GM12864 (cell line): ENCODE data around the gene KCNK16.
"Not testable (repeated sequence)": the region's sequence is repeated elsewhere in the genome, so short reads cannot be mapped to it uniquely, and the experiment has no call there.

Source experiments
- DNase-seq: peaks from one replicate; pipeline ENCODE4 v3.0.0-alpha.2; 2011; ENCODE audit warnings: low read depth
- H3K4me3 ChIP-seq: 2 replicates; pipeline ENCODE4 v1.5.1; 2011; ENCODE audit warnings: mild to moderate bottlenecking, low read depth, low read length, control low read depth
- TF ChIP-seq, protein P1 (sequence below): IDR thresholded peaks from 2 replicates; pipeline ENCODE4 v1.5.1; 2011; ENCODE audit warnings: low read depth, mild to moderate bottlenecking, moderate library complexity, low read length, control low read depth, inconsistent platforms; ENCODE audit errors: missing control alignments

Gene KCNK16

DNA sequence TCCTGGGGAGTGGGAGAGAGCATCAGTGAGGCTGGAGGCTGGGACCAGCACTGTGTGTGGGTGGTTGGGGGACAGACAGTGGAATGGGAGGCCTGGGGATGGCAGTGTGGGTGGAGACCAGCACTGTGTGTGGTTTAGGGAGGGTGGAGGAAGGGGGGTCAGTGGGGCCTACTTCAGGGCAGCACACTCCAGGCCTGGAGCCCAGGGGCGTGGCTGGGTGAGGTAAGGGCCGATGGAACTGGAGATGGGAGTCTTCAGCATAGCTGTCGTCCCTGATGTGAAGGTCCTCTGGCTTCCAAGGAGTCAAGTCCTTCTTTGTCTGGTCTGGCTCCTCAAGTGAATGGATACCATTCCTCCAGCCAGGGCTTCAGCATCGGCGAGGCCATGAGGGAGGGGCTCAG lies 26.9 kb downstream of the KCNK16 start:
- no peak for DNase-seq
- TF ChIP-seq, protein P1, sequence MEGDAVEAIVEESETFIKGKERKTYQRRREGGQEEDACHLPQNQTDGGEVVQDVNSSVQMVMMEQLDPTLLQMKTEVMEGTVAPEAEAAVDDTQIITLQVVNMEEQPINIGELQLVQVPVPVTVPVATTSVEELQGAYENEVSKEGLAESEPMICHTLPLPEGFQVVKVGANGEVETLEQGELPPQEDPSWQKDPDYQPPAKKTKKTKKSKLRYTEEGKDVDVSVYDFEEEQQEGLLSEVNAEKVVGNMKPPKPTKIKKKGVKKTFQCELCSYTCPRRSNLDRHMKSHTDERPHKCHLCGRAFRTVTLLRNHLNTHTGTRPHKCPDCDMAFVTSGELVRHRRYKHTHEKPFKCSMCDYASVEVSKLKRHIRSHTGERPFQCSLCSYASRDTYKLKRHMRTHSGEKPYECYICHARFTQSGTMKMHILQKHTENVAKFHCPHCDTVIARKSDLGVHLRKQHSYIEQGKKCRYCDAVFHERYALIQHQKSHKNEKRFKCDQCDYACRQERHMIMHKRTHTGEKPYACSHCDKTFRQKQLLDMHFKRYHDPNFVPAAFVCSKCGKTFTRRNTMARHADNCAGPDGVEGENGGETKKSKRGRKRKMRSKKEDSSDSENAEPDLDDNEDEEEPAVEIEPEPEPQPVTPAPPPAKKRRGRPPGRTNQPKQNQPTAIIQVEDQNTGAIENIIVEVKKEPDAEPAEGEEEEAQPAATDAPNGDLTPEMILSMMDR: no peak
- no peak overlapping the region for H3K4me3 ChIP-seq

DNA sequence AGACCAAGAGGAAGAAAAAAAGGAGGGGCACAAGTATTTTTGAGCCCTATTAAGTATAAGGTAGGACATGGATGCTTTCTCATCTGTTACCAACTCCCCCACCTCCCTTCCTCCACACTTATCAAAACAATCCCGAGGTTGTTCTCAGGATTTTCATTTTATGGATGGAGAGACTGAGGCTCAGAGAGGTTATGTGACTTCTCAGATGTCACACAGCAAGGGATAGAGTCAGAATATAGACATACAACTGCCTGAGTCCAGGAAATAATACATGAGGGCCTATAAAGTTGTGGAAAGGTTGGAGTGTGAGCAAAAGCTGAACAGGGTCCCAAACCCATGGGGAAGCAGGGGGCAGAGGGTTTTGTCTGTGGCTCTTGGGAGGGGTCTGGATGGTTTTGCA lies 27.6 kb downstream of the KCNK16 start:
- H3K4me3 ChIP-seq: no peak overlapping the region
- TF ChIP-seq, protein P1: no peak
- DNase-seq: no peak

GRCh38 chr6:39294133-39294532 lies 28.4 kb downstream of the KCNK16 start:
- no peak for DNase-seq
- H3K4me3 ChIP-seq: no peak overlapping the region
- TF ChIP-seq, protein P1: no peak

DNA sequence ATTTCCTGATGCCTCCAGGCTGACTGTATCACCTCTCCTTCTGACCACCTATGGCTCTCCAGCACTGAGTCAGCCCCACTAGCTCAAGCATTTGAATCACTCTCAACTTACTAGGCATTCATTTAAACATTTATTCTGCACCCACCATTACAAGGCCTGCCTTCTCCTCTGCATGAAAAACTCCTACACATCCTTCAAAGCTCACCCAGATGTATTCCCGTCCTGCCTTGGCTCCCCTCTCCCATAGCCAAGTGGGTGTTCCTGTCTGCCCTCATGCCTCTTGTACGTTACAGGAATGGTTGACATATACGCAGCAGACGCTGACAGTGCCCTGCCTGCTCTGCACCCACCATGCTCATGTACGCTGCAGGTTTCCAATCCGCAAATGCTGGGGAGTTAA lies 29.9 kb downstream of the KCNK16 start:
- DNase-seq: no peak
- TF ChIP-seq, protein P1: no peak
- H3K4me3 ChIP-seq: no peak overlapping the region

DNA sequence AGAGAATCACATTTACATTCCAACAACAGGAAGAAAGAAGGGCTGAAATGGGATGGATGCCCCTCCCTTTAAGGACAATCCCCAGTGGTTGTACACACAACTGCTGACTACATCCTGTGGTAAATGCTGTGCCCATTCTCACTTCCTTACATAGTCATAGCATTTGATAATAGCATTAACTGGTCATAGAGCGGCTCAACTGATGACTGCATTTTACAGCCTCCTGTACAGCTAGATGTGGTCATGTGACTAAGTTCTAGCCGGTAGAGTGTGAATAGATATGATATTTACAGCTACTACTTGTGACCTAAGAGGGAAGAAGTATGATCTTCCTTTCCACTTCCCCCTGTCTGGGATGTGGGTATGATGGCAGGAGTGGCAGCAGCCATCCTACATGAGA lies 33.0 kb downstream of the KCNK16 start:
- TF ChIP-seq, protein P1: no peak
- DNase-seq: no peak
- no peak overlapping the region for H3K4me3 ChIP-seq

DNA sequence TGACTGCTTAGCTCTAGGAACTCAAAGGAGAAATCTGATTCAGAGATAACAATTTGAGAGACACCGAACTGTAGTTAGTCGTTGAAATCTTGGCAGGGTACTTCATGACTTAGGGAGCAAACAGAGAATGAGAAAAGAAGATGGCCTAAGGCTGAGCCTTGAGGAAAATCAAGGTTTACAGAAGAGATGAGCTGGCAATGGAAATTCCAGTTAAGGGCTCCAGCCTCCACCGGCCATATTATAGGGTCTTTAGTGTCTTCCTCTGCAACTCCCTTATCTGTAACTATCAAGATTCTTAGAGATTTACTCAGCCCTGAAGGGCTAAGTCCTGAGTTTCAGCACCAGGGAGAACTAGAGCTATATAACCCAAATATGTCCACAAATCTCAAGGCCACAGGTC lies 34.9 kb downstream of the KCNK16 start:
- DNase-seq: no peak
- no peak overlapping the region for H3K4me3 ChIP-seq
- TF ChIP-seq, protein P1: no peak

- H3K4me3 ChIP-seq, DNase-seq: not testable (repeated sequence)
Measured at GRCh38 chr6:39286596-39286995, 35.9 kb downstream of the KCNK16 start.

DNA sequence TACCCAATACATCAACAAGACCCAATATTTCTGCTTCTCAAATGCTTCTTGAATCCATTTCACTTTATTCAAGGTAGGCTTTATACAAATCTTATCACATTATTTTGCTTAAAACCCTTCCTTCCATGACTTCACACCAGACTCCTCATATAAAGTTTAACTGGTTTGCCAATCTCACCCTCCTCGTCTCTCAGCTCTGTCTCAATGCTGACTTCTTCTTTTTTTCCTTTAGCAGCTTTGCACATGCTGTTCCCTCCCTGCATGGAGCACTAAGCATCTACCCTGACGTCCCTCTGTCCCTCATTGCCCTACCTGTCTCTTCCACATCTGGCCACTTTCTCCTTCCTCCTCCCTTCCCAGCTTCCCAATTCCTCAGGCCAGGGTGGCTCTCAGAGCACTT lies 39.7 kb downstream of the KCNK16 start:
- DNase-seq: no peak
- TF ChIP-seq, protein P1: no peak
- H3K4me3 ChIP-seq: no peak overlapping the region
